Loucy (cell line): Measurements from ENCODE around the gene ACADVL.

Source experiments
- H2AFZ ChIP-seq: fragments of 200-600 bp; sonication (generic); 2 replicates; pipeline ENCODE4 v1.6.0; 2016; ENCODE audit warnings: antibody characterized with exemption, mild to moderate bottlenecking, low read length, moderate library complexity
- H3F3A ChIP-seq: fragments of 200-600 bp; 2 replicates; pipeline ENCODE4 v1.6.0; 2016; ENCODE audit warnings: antibody characterized with exemption, low read depth, mild to moderate bottlenecking
- H3K27me3 ChIP-seq: fragments of 200-600 bp; sonication (generic); 2 replicates; pipeline ENCODE4 v1.6.1; 2014; ENCODE audit warnings: low read length, mild to moderate bottlenecking; ENCODE audit not compliant: insufficient read depth, poor library complexity, severe bottlenecking
- H3K36me3 ChIP-seq: fragments of 200-600 bp; sonication (generic); 2 replicates; pipeline ENCODE4 v1.6.1; 2016; ENCODE audit warnings: low read length; ENCODE audit not compliant: insufficient read depth
- H3K4me1 ChIP-seq: fragments of 200-600 bp; sonication (generic); 2 replicates; pipeline ENCODE4 v1.5.1; 2014; ENCODE audit warnings: low read length, mild to moderate bottlenecking; ENCODE audit not compliant: insufficient read depth, poor library complexity, severe bottlenecking
- H3K4me2 ChIP-seq: fragments of 200-600 bp; sonication (generic); 2 replicates; pipeline ENCODE4 v1.6.0; 2014; ENCODE audit warnings: antibody characterized with exemption, low read length, low read depth, mild to moderate bottlenecking; ENCODE audit not compliant: poor library complexity, severe bottlenecking
- H3K4me3 ChIP-seq: fragments of 200-600 bp; sonication (generic); 2 replicates; pipeline ENCODE4 v1.5.1; 2014; ENCODE audit warnings: low read length, mild to moderate bottlenecking, mixed read lengths; ENCODE audit not compliant: poor library complexity, severe bottlenecking
- H3K79me2 ChIP-seq: fragments of 200-600 bp; sonication (generic); 2 replicates; pipeline ENCODE4 v1.6.1; 2014; ENCODE audit warnings: low read length; ENCODE audit not compliant: insufficient read depth
- H3K9ac ChIP-seq: fragments of 200-600 bp; sonication (generic); 2 replicates; pipeline ENCODE4 v1.6.0; 2014; ENCODE audit warnings: mild to moderate bottlenecking, low read depth, low read length, moderate library complexity; ENCODE audit not compliant: poor library complexity, severe bottlenecking
- H3K9me2 ChIP-seq: fragments of 200-600 bp; sonication (generic); replicated peaks from 2 replicates; pipeline ENCODE4 v1.6.1; 2016; ENCODE audit warnings: low read depth, low read length, mixed read lengths
- H3K9me3 ChIP-seq: fragments of 200-600 bp; sonication (generic); 2 replicates; pipeline ENCODE4 v1.6.1; 2014; ENCODE audit warnings: mild to moderate bottlenecking, antibody characterized with exemption, low read length, low read depth; ENCODE audit not compliant: insufficient read depth
- H4K20me1 ChIP-seq: fragments of 200-600 bp; sonication (generic); 2 replicates; pipeline ENCODE4 v1.6.0; 2014; ENCODE audit warnings: antibody characterized with exemption, low read length, mild to moderate bottlenecking; ENCODE audit not compliant: insufficient read depth, poor library complexity, severe bottlenecking
- CTCF ChIP-seq: fragments of 200-600 bp; sonication (generic); conservative IDR thresholded peaks from 2 replicates; pipeline ENCODE4 v1.5.1; 2014; ENCODE audit warnings: mild to moderate bottlenecking, antibody characterized with exemption, low read length
- EZH2phosphoT487 ChIP-seq: fragments of 200-600 bp; IDR thresholded peaks from 2 replicates; pipeline ENCODE4 v1.6.1; 2018; ENCODE audit warnings: antibody characterized with exemption, mild to moderate bottlenecking, moderate library complexity, borderline replicate concordance

Gene ACADVL

GRCh38 chr17:7213895-7214299, 5.8 kb upstream of the ACADVL start:
- Histone ChIP-seq H3K9ac (peak overlapping the region; percentile 48), H3K79me2 (peaks cover 29% of the 10 kb centered on the region), H2AFZ (no peak overlapping the region)

GRCh38 chr17:7214300-7215135, 5.2 kb upstream of the ACADVL start:
- peaks cover 3% of the 10 kb centered on the region; the same call in 1 of the 2 replicates for H3F3A ChIP-seq
- no peaks in the 10 kb centered on the region for H3K36me3 ChIP-seq
- no peaks in the 10 kb centered on the region for H3K27me3 ChIP-seq
- H3K4me3 ChIP-seq, result peak overlapping the region; percentile 80
- peaks cover 6% of the 10 kb centered on the region for H4K20me1 ChIP-seq
- H3K9me3 ChIP-seq, result no peaks in the 10 kb centered on the region
- H3K9ac ChIP-seq, result peak overlapping the region; percentile 64
- no peak overlapping the region; the same call in 1 of the 2 replicates for H2AFZ ChIP-seq
- H3K4me2 ChIP-seq, result peak overlapping the region; percentile 95
- H3K9me2 ChIP-seq, result no peaks in the 10 kb centered on the region
- TF ChIP-seq CTCF (peak; percentile 67), EZH2phosphoT487 (no peak)
- peaks cover 49% of the 10 kb centered on the region for H3K4me1 ChIP-seq
- H3K79me2 ChIP-seq, result peaks cover 29% of the 10 kb centered on the region

More at GRCh38 chr17:7213895-7214299, 5.8 kb upstream of the ACADVL start:
- TF ChIP-seq CTCF, result peak; percentile 89
- TF ChIP-seq EZH2phosphoT487, result no peak
- no peaks in the 10 kb centered on the region for H3K27me3 ChIP-seq
- peak overlapping the region; percentile 95 for H3K4me2 ChIP-seq
- H4K20me1 ChIP-seq, result peaks cover 6% of the 10 kb centered on the region
- H3K4me3 ChIP-seq, result peak overlapping the region; percentile 80
- no peaks in the 10 kb centered on the region for H3K36me3 ChIP-seq
- H3K9me2 ChIP-seq, result no peaks in the 10 kb centered on the region
- H3K9me3 ChIP-seq, result no peaks in the 10 kb centered on the region
- H3F3A ChIP-seq, result peaks cover 3% of the 10 kb centered on the region; the same call in 1 of the 2 replicates
- peaks cover 43% of the 10 kb centered on the region for H3K4me1 ChIP-seq

GRCh38 chr17:7215136-7215638, 4.6 kb upstream of the ACADVL start:
- Histone ChIP-seq H3F3A (peaks cover 3% of the 10 kb centered on the region; the same call in 1 of the 2 replicates), H3K4me3 (peak overlapping the region; percentile 80), H3K4me1 (peaks cover 50% of the 10 kb centered on the region), H3K79me2 (peaks cover 31% of the 10 kb centered on the region), H4K20me1 (peaks cover 6% of the 10 kb centered on the region), H3K9me3 (no peaks in the 10 kb centered on the region), H3K9ac (peak overlapping the region; percentile 59), H3K36me3 (no peaks in the 10 kb centered on the region), H3K4me2 (peak overlapping the region; percentile 95), H3K27me3 (no peaks in the 10 kb centered on the region), H3K9me2 (no peaks in the 10 kb centered on the region), H2AFZ (no peak overlapping the region)
- TF ChIP-seq EZH2phosphoT487 (no peak), CTCF (no peak)
